Endothelial cell of umbilical vein (primary cell): ENCODE results near the gene SLC38A8. TPM values are rescaled to one million over a fixed set of nuclear protein-coding genes. Genes with fewer than 3 reads are reported as not detected.

ENCODE experiments used
- BruUV-seq: library from RNA; stranded (reverse); fragments of 400-500 nt; replicated peaks from 2 replicates; lab custom pipeline; 2021; lab: Mats Ljungman, UMichigan
- CTCF ChIA-PET: fragments of 300-600, 350-600 bp; sonication (Branson Sonifier 250); formaldehyde crosslinking; loops from one replicate; lab custom pipeline; 2021; ENCODE audit warnings: antibody characterized with exemption, inconsistent platforms; lab: Charles Lee
- POLR2A ChIA-PET: fragments of 300-600, 350-600 bp; sonication (Branson Sonifier 250); formaldehyde crosslinking; loops from one replicate; lab custom pipeline; 2021; ENCODE audit warnings: antibody characterized with exemption, inconsistent platforms; lab: Charles Lee
- DNase-seq: peaks from one replicate; pipeline ENCODE4 v3.0.0-alpha.2; 2011; ENCODE audit warnings: low read depth, low spot score
- FAIRE-seq: peaks from 2 replicates; lab custom pipeline; 2011; peaks lifted over from hg19 to GRCh38; lab: Jason Lieb, UNC
- H2AFZ ChIP-seq: 2 replicates; pipeline ENCODE4 v1.6.0; 2012; ENCODE audit warnings: low read depth, low read length, control low read depth, inconsistent platforms
- H3K27ac ChIP-seq: 2 replicates; pipeline ENCODE4 v1.5.1; 2011; ENCODE audit warnings: low read depth, mild to moderate bottlenecking, control low read depth, low read length, moderate library complexity; ENCODE audit not compliant: insufficient read depth
- H3K27me3 ChIP-seq, 2 experiments: 2 replicates each; pipeline versions ENCODE4 v1.6.0 to v1.6.1; 2011; ENCODE audit warnings: low read length in 2 of 2, mixed read lengths in 1 of 2; ENCODE audit not compliant: control insufficient read depth in 2 of 2, insufficient read depth in 2 of 2
- H3K36me3 ChIP-seq, 2 experiments: 2 replicates in 1 of 2; 3 replicates in 1 of 2; pipeline ENCODE4 v1.5.1; 2011; ENCODE audit warnings: low read length in 2 of 2, mild to moderate bottlenecking in 1 of 2, moderate library complexity in 1 of 2; ENCODE audit not compliant: control insufficient read depth in 2 of 2, insufficient read depth in 2 of 2; ENCODE audit errors: extremely low read depth in 1 of 2
- H3K4me1 ChIP-seq: 3 replicates; pipeline ENCODE4 v1.5.1; 2011; ENCODE audit warnings: mild to moderate bottlenecking, low read length; ENCODE audit not compliant: control insufficient read depth, insufficient read depth; ENCODE audit errors: extremely low read depth
- H3K4me2 ChIP-seq: 2 replicates; pipeline ENCODE4 v1.6.1; 2011; ENCODE audit warnings: low read length, control low read depth, mixed read lengths; ENCODE audit not compliant: insufficient read depth
- H3K4me3 ChIP-seq, 3 experiments: fragments of 200-600 bp in 1 of 3; sonication (generic), shearing (Covaris generic) in 1 of 3; replicated peaks in 1 of 3; 2 replicates each; pipeline ENCODE4 v1.5.1; 2011 to 2016; ENCODE audit warnings: control low read depth in 3 of 3, low read length in 3 of 3, mild to moderate bottlenecking in 2 of 3, inconsistent platforms in 1 of 3, low read depth in 1 of 3, moderate library complexity in 1 of 3; ENCODE audit not compliant: insufficient read depth in 1 of 3
- H3K79me2 ChIP-seq: 2 replicates; pipeline ENCODE4 v1.6.0; 2012; ENCODE audit warnings: low read length, inconsistent platforms; ENCODE audit not compliant: control insufficient read depth, insufficient read depth
- H3K9ac ChIP-seq: replicated peaks from 2 replicates; pipeline ENCODE3; 2011; ENCODE audit warnings: low read length, control low read depth; ENCODE audit not compliant: insufficient read depth; ENCODE audit errors: extremely low read depth
- H3K9me1 ChIP-seq: replicated peaks from 3 replicates; pipeline ENCODE4 v1.6.0; 2011; ENCODE audit warnings: mild to moderate bottlenecking, low read length; ENCODE audit not compliant: control insufficient read depth, insufficient read depth; ENCODE audit errors: extremely low read depth
- H3K9me3 ChIP-seq: replicated peaks from 2 replicates; pipeline ENCODE4 v1.5.1; 2012; ENCODE audit warnings: low read length, inconsistent platforms; ENCODE audit not compliant: control insufficient read depth, insufficient read depth
- H4K20me1 ChIP-seq: replicated peaks from 2 replicates; pipeline ENCODE3; 2011; ENCODE audit warnings: mild to moderate bottlenecking, low read length; ENCODE audit not compliant: control insufficient read depth, insufficient read depth; ENCODE audit errors: extremely low read depth
- EZH2 ChIP-seq: IDR thresholded peaks from 2 replicates; pipeline ENCODE4 v1.6.1; 2012; ENCODE audit warnings: borderline replicate concordance, low read depth, mild to moderate bottlenecking, moderate library complexity, low read length, inconsistent platforms; ENCODE audit not compliant: severe bottlenecking
- FOS ChIP-seq: IDR thresholded peaks from 2 replicates; pipeline ENCODE4 v1.6.1; 2011; ENCODE audit warnings: mild to moderate bottlenecking, low read length, moderate library complexity, borderline replicate concordance; ENCODE audit not compliant: insufficient read depth
- GATA2 ChIP-seq: IDR thresholded peaks from 2 replicates; pipeline ENCODE4 v1.7.0; 2011; ENCODE audit warnings: low read depth, mild to moderate bottlenecking, moderate library complexity, mixed read lengths, low read length; ENCODE audit not compliant: insufficient read length, insufficient read depth
- JUN ChIP-seq: IDR thresholded peaks from 2 replicates; pipeline ENCODE4 v1.6.1; 2011; ENCODE audit warnings: borderline replicate concordance, low read depth; ENCODE audit not compliant: insufficient read length, insufficient read depth
- MYC ChIP-seq: IDR thresholded peaks from one replicate; pipeline ENCODE4 v1.6.1; 2011; ENCODE audit warnings: mild to moderate bottlenecking, low read depth, low read length
- POLR2AphosphoS5 ChIP-seq: IDR thresholded peaks from 2 replicates; pipeline ENCODE4 v1.6.1; 2012; ENCODE audit warnings: low read depth, mild to moderate bottlenecking, control low read depth, low read length, moderate library complexity; ENCODE audit not compliant: insufficient read depth
- dilution Hi-C: fragments of 300-500 bp; cut with MboI; formaldehyde crosslinking; loops from one replicate; pipeline ENCODE4 v1.15.0; 2019; ENCODE audit warnings: low sequenced_read_pairs; ENCODE audit not compliant: extremely low pct_ligation_motif_present
- intact Hi-C: fragments of 100-400 bp; cut with micrococcal nuclease; formaldehyde crosslinking; loops from one replicate; pipeline ENCODE4 v1.10.0; 2022
- polyA plus RNA-seq, 4 experiments: library from polyadenylated mRNA; depleted of rRNA in 3 of 4; stranded (reverse) in 3 of 4; unstranded in 1 of 4; fragments of >200 nt; gene quantifications; 2 replicates each; pipeline versions ENCODE4 v1.2.1 to v1.2.3, GENCODE V29; 2011 to 2012; ENCODE audit warnings: missing spikeins in 1 of 4
- total RNA-seq: library from RNA; stranded (reverse); gene quantifications from 2 replicates; pipeline ENCODE4 v1.2.3, GENCODE V29; 2021
- TF ChIP-seq, protein P1 (sequence below), 2 donors: IDR thresholded peaks; 1 replicate in 1 of 2; 2 replicates in 1 of 2; pipeline ENCODE4 v1.5.1; 2011; ENCODE audit warnings: low read length in 2 of 2, mild to moderate bottlenecking in 2 of 2, moderate library complexity in 2 of 2, control low read depth in 1 of 2, inconsistent platforms in 1 of 2, low read depth in 1 of 2; ENCODE audit not compliant: insufficient read depth in 1 of 2; ENCODE audit errors: extremely low read depth in 1 of 2
- TF ChIP-seq, protein P2 (sequence below): IDR thresholded peaks from 2 replicates; pipeline ENCODE4 v1.6.1; 2011; ENCODE audit not compliant: insufficient read depth, insufficient read length

The SLC38A8 gene
- total and polyA plus RNA-seq, 2 donors (not counting 3 experiments of a cell fraction or from before 2014, with no cell fraction given), result not detected

- H2AFZ ChIP-seq, result no peak overlapping the region
- H3K4me3 ChIP-seq, result no peak overlapping the region
- dilution Hi-C loops, result no loop called here
- H3K9ac ChIP-seq, result no peak overlapping the region
- H3K79me2 ChIP-seq, result peaks cover 3% of the 10 kb centered on the region
- FAIRE-seq (no peak), DNase-seq (no peak)
- ChIA-PET POLR2A (no interaction called here), CTCF (no interaction called here)
- no peak overlapping the region for H3K27ac ChIP-seq
- H4K20me1 ChIP-seq, result no peaks in the 10 kb centered on the region
- H3K4me1 ChIP-seq, result no peaks in the 10 kb centered on the region
- H3K9me1 ChIP-seq, result no peaks in the 10 kb centered on the region
- no peak overlapping the region for H3K4me2 ChIP-seq
- intact Hi-C loops, result no loop called here
- no TSS peak for BruUV-seq
- no peaks in the 10 kb centered on the region for H3K9me3 ChIP-seq
- peaks cover 8 to 32% of the 10 kb centered on the region in 2 experiments for H3K36me3 ChIP-seq
- no peaks in the 10 kb centered on the region for H3K27me3 ChIP-seq
- TF ChIP-seq FOS (no peak), MYC (no peak), POLR2AphosphoS5 (no peak), GATA2 (no peak), JUN (no peak), EZH2 (no peak)
- TF ChIP-seq, protein P1, sequence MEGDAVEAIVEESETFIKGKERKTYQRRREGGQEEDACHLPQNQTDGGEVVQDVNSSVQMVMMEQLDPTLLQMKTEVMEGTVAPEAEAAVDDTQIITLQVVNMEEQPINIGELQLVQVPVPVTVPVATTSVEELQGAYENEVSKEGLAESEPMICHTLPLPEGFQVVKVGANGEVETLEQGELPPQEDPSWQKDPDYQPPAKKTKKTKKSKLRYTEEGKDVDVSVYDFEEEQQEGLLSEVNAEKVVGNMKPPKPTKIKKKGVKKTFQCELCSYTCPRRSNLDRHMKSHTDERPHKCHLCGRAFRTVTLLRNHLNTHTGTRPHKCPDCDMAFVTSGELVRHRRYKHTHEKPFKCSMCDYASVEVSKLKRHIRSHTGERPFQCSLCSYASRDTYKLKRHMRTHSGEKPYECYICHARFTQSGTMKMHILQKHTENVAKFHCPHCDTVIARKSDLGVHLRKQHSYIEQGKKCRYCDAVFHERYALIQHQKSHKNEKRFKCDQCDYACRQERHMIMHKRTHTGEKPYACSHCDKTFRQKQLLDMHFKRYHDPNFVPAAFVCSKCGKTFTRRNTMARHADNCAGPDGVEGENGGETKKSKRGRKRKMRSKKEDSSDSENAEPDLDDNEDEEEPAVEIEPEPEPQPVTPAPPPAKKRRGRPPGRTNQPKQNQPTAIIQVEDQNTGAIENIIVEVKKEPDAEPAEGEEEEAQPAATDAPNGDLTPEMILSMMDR (IDR thresholded peaks at IDR 0.05; ENCODE audit: extremely low read depth in 1 of 2, insufficient read depth in 1 of 2, low read depth in 1 of 2, low read length in 2 of 2), result no peak
- TF ChIP-seq, protein P2, sequence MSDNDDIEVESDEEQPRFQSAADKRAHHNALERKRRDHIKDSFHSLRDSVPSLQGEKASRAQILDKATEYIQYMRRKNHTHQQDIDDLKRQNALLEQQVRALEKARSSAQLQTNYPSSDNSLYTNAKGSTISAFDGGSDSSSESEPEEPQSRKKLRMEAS, result no peak
Observed at GRCh38 chr16:84080813-84081212, 38.2 kb upstream of the SLC38A8 start.
